ENCODE measurements around the gene POLR2E. TPM values are rescaled to one million over a fixed set of nuclear protein-coding genes. Genes with fewer than 3 reads are reported as not detected.

Gene POLR2E
- total and polyA plus RNA-seq, 2 experiments from 2014 or later = 257 to 286 TPM

- no peak overlapping the region for H3K4me3 ChIP-seq
- H3K27ac Mint-ChIP-seq = no peak overlapping the region
- ATAC-seq = no peak
- TF ChIP-seq ZNF462 (CRISPR knock-in tag; IDR thresholded peaks at IDR 0.05) = no peak
- no peak for TF ChIP-seq REST (IDR thresholded peaks at IDR 0.05; ENCODE audit: unreplicated experiment)
- no peak for TF ChIP-seq JUNB (IDR thresholded peaks at IDR 0.05; ENCODE audit: unreplicated experiment)
- TF ChIP-seq POLR2AphosphoS5 (IDR thresholded peaks at IDR 0.05; ENCODE audit: low read depth) = no peak
- TF ChIP-seq CREB1 (CRISPR knock-in tag; IDR thresholded peaks at IDR 0.05; ENCODE audit: low read depth) = no peak
- TF ChIP-seq EZH2phosphoT487 (IDR thresholded peaks at IDR 0.05; ENCODE audit: unreplicated experiment) = no peak
- TF ChIP-seq STAT1 (IDR thresholded peaks at IDR 0.05; ENCODE audit: unreplicated experiment) = no peak
- peaks cover 44% of the 10 kb centered on the region for H3K36me3 Mint-ChIP-seq (ENCODE audit: low read depth)
- H3K27me3 ChIP-seq (ENCODE audit: insufficient read depth) = no peaks in the 10 kb centered on the region
- H3K4me1 Mint-ChIP-seq = peaks cover 5% of the 10 kb centered on the region; the same call in 2 of the 3 replicates
- H3K4me2 ChIP-seq = no peak overlapping the region
- H3K9me3 Mint-ChIP-seq = no peaks in the 10 kb centered on the region; the same call in 2 of the 3 replicates
- H3K79me2 ChIP-seq (replicated peaks; ENCODE audit: insufficient read depth) = peaks cover 21% of the 10 kb centered on the region
- H3K27me3 Mint-ChIP-seq (ENCODE audit: insufficient read depth, low read depth, poor library complexity) = peaks cover 18% of the 10 kb centered on the region
- H2AFZ ChIP-seq = no peak overlapping the region
- no peak overlapping the region for H3K27ac ChIP-seq (ENCODE audit: low read depth)
- H4K20me1 ChIP-seq (replicated peaks; ENCODE audit: insufficient read depth) = peaks cover 20% of the 10 kb centered on the region
- 0 out of 2 replicates have a peak, but pooled peaks cover 25% of the 10 kb centered on the region for H3F3A ChIP-seq (replicated peaks; ENCODE audit: low read depth)
- no peaks in the 10 kb centered on the region for H3K9me2 ChIP-seq (ENCODE audit: insufficient read depth)
- no peak overlapping the region for H3K4me3 Mint-ChIP-seq
- no peak for DNase-seq (ENCODE audit: low spot score)
- H3K36me3 ChIP-seq (ENCODE audit: insufficient read depth) = peaks cover 9% of the 10 kb centered on the region; the same call in 1 of the 2 replicates
- H3K4me1 ChIP-seq (ENCODE audit: insufficient read depth) = no peaks in the 10 kb centered on the region; the same call in 1 of the 2 replicates
Observed at GRCh38 chr19:1089891-1090290, 5.3 kb downstream of the POLR2E start.
